IPS-18a (cell line): Measurements from ENCODE around the gene NPTXR.

ENCODE experiments used
- H3K27ac ChIP-seq: one replicate; pipeline ENCODE4 v1.5.1; 2013; ENCODE audit warnings: low read length
- H3K27me3 ChIP-seq: one replicate; pipeline ENCODE4 v1.6.1; 2013; ENCODE audit warnings: mild to moderate bottlenecking, low read length; ENCODE audit not compliant: control insufficient read depth, insufficient read depth
- H3K36me3 ChIP-seq: one replicate; pipeline ENCODE4 v1.6.1; 2013; ENCODE audit warnings: low read depth, low read length; ENCODE audit not compliant: control insufficient read depth
- H3K4me1 ChIP-seq: one replicate; pipeline ENCODE4 v1.6.1; 2013; ENCODE audit warnings: low read depth, low read length; ENCODE audit not compliant: control insufficient read depth
- H3K4me3 ChIP-seq: one replicate; pipeline ENCODE4 v1.5.1; 2013; ENCODE audit warnings: low read length
- H3K9ac ChIP-seq: one replicate; pipeline ENCODE4 v1.6.1; 2013; ENCODE audit warnings: mild to moderate bottlenecking, low read length, moderate library complexity
- H3K9me3 ChIP-seq: one replicate; pipeline ENCODE4 v1.6.1; 2013; ENCODE audit warnings: low read depth, low read length; ENCODE audit not compliant: control insufficient read depth

Gene NPTXR

DNA sequence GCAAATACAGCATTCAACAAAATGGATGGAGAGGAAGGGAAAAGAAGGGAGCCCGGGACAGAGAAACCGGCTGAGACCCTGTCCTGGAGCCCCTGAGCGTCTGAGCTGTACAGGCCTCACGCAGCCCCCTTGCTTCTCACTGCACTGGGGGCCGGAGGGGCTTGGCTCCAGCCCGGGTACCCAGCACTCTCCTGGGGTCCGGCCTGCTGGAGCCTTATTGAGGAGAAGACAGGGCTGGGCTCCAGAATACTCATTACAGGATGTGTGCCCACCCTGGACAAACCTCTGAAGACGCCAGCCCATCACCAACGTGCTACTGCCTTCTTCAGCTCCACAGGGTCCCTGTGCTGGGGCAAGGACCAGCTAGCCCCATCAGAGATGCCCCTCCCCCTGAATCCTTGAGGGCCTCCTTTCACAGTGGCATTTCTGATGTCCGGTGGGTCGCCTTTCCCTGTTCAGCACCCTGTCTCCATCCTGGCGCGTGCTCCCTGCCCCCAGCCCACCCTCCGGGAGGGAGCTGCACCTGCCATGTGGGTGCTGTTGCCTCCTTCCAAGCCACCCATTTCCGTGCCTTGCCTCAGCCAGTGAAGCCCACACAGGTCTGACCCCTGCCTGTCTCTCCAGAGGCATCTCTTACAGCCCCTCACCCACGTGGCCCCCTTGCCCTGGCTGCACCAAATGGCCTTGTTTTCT lies 73.4 kb downstream of the NPTXR start:
- no peak overlapping the region for H3K27ac ChIP-seq
- H3K36me3 ChIP-seq = no peaks in the 10 kb centered on the region
- no peak overlapping the region for H3K4me3 ChIP-seq
- H3K9me3 ChIP-seq = no peaks in the 10 kb centered on the region
- no peaks in the 10 kb centered on the region for H3K27me3 ChIP-seq
- no peaks in the 10 kb centered on the region for H3K4me1 ChIP-seq
- no peak overlapping the region for H3K9ac ChIP-seq
